ENCODE results near the gene OTOP2. TPM values are rescaled to one million over a fixed set of nuclear protein-coding genes. Genes with fewer than 3 reads are reported as not detected.
"Not testable (repeated sequence)": the region's sequence is repeated elsewhere in the genome, so short reads cannot be mapped to it uniquely, and the experiment has no call there.

Gene OTOP2
- total RNA-seq, 2 donors from 2014 or later = not detected

GRCh38 chr17:74977802-74978201 is 53.7 kb downstream of the OTOP2 start:
- no peak overlapping the region for H3K4me3 ChIP-seq

GRCh38 chr17:74978240-74978639 is 54.2 kb downstream of the OTOP2 start:
- Histone ChIP-seq H3K27ac (no peak overlapping the region), H3K4me1 (peaks cover 0 to 16% of the 10 kb centered on the region in 2 donors), H3K4me3 (no peak overlapping the region), H3K27me3 (no peaks in the 10 kb centered on the region), H3K36me3 (no peaks in the 10 kb centered on the region), H3K9me3 (no peaks in the 10 kb centered on the region)
- TF ChIP-seq CTCF (IDR thresholded peaks at IDR 0.05) = no peak
- no peak for DNase-seq (ENCODE audit: low spot score)

More at GRCh38 chr17:74977802-74978201, 53.7 kb downstream of the OTOP2 start:
- no peak for DNase-seq (ENCODE audit: low spot score)
- Histone ChIP-seq H3K27me3 (no peaks in the 10 kb centered on the region), H3K9me3 (no peaks in the 10 kb centered on the region), H3K36me3 (no peaks in the 10 kb centered on the region), H3K27ac (no peak overlapping the region), H3K4me1 (peaks cover 0 to 17% of the 10 kb centered on the region in 2 donors)
- no peak for TF ChIP-seq CTCF (IDR thresholded peaks at IDR 0.05)

GRCh38 chr17:74979408-74980146 is 55.5 kb downstream of the OTOP2 start:
- Histone ChIP-seq H3K4me1 (peaks cover 0 to 16% of the 10 kb centered on the region in 2 donors), H3K4me3 (no peak overlapping the region), H3K27me3 (no peaks in the 10 kb centered on the region), H3K9me3 (no peaks in the 10 kb centered on the region), H3K27ac (no peak overlapping the region), H3K36me3 (no peaks in the 10 kb centered on the region)
- TF ChIP-seq CTCF (IDR thresholded peaks at IDR 0.05) = no peak
- no peak for DNase-seq (ENCODE audit: low spot score)

GRCh38 chr17:74981318-74981978 is 57.4 kb downstream of the OTOP2 start:
- peak overlapping the region; percentile 50 to 69 for H3K4me3 ChIP-seq
- TF ChIP-seq CTCF (IDR thresholded peaks at IDR 0.05) = no peak
- H3K4me1 ChIP-seq = peaks cover 0 to 16% of the 10 kb centered on the region in 2 donors
- no peaks in the 10 kb centered on the region for H3K36me3 ChIP-seq
- H3K27ac ChIP-seq = peak overlapping the region; percentile 79 to 92
- DNase-seq (ENCODE audit: low spot score) = no peak
- H3K9me3 ChIP-seq = no peaks in the 10 kb centered on the region
- no peaks in the 10 kb centered on the region for H3K27me3 ChIP-seq

- H3K9me3 ChIP-seq = no peaks in the 10 kb centered on the region
- no peaks in the 10 kb centered on the region for H3K36me3 ChIP-seq
- H3K4me3 ChIP-seq = peak overlapping the region; percentile 50 to 69
- TF ChIP-seq CTCF (IDR thresholded peaks at IDR 0.05) = peak in 1 of 2 donors; percentile 38
- no peaks in the 10 kb centered on the region for H3K27me3 ChIP-seq
- peaks cover 0 to 21% of the 10 kb centered on the region in 2 donors for H3K4me1 ChIP-seq
- peak; percentile 78 for DNase-seq (ENCODE audit: low spot score)
- H3K27ac ChIP-seq = peak overlapping the region; percentile 79 to 92
Observed at GRCh38 chr17:74981979-74982662, 58.0 kb downstream of the OTOP2 start.

- H3K36me3 ChIP-seq; DNase-seq (ENCODE audit: low spot score); H3K9me3 ChIP-seq; H3K27me3 ChIP-seq: not testable (repeated sequence)
- H3K4me3 ChIP-seq = peak overlapping the region; percentile 50 to 69
- H3K4me1 ChIP-seq = peaks cover 0 to 22% of the 10 kb centered on the region in 2 donors
- H3K27ac ChIP-seq = peak overlapping the region; percentile 79 to 92
Observed at GRCh38 chr17:74982663-74983313, 58.7 kb downstream of the OTOP2 start.
